Neutrophil (primary cell): ENCODE data around the gene UBA3.

Source experiments
- H3K27ac ChIP-seq: fragments of 200-600 bp; sonication (generic); 2 replicates; pipeline ENCODE4 v1.5.1; 2016; ENCODE audit warnings: mild to moderate bottlenecking, moderate library complexity
- H3K27me3 ChIP-seq: fragments of 200-600 bp; sonication (generic); 2 replicates; pipeline ENCODE4 v1.6.0; 2016; ENCODE audit warnings: mild to moderate bottlenecking
- H3K36me3 ChIP-seq: fragments of 200-600 bp; sonication (generic); 2 replicates; pipeline ENCODE4 v1.5.1; 2017
- H3K4me1 ChIP-seq, 2 experiments: fragments of 200-600 bp in 1 of 2; sonication (generic) in 1 of 2; 1 replicate in 1 of 2; 2 replicates in 1 of 2; pipeline versions ENCODE4 v1.5.1 to v1.6.1; 2013 to 2016; ENCODE audit warnings: low read depth in 1 of 2, low read length in 1 of 2, mild to moderate bottlenecking in 1 of 2, moderate library complexity in 1 of 2; ENCODE audit not compliant: control insufficient read depth in 1 of 2, insufficient read depth in 1 of 2
- H3K4me3 ChIP-seq, 2 experiments: fragments of 200-600 bp in 1 of 2; sonication (generic) in 1 of 2; 1 replicate in 1 of 2; 2 replicates in 1 of 2; pipeline ENCODE4 v1.5.1; 2013 to 2016; ENCODE audit warnings: low read depth in 1 of 2, low read length in 1 of 2, mild to moderate bottlenecking in 1 of 2, moderate library complexity in 1 of 2
- H3K9me3 ChIP-seq: fragments of 200-600 bp; sonication (generic); 2 replicates; pipeline ENCODE4 v1.5.1; 2016
- TF ChIP-seq, protein P1 (sequence below): fragments of 200-600 bp; sonication (generic); IDR thresholded peaks from 2 replicates; pipeline ENCODE4 v1.5.1; 2016; ENCODE audit warnings: antibody characterized with exemption

Gene UBA3

DNA sequence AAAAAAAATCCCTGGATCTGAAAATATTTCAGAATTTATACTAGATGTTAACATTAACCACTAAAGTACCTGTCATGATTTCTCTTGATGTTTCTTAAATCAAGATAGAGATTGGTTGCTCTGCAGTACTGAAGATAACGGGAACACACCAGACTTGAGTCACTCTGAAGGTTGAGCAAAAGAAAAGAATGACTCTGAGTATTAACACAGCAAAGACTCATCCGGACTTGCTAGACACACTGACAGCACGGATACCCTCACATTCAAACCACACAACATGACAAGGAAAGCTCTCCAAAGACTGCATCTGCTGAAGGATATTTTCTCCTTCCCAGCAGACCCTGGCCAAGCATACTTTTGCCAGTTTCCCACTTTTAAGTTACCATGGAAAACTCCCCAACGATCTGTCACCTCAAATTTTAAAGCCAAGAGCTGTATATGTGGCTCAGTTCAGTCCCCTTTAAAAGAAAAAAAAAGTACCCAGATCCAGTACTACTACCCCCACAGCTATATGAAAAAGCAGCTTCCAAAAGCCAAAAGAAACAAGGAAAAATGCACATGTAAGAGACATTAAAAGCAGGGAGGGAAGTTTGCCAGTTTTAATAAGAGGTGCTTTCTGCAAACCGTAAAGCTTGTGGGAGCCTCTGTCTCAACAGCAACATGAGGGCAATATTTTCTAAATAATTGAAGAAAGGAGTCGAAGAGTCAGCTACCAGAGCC is 74.9 kb downstream of the UBA3 start:
- Histone ChIP-seq H3K9me3 (no peaks in the 10 kb centered on the region), H3K36me3 (peaks cover 13% of the 10 kb centered on the region), H3K4me1 (no peaks in the 10 kb centered on the region), H3K4me3 (no peak overlapping the region), H3K27me3 (no peaks in the 10 kb centered on the region), H3K27ac (no peak overlapping the region)
- TF ChIP-seq, protein P1, sequence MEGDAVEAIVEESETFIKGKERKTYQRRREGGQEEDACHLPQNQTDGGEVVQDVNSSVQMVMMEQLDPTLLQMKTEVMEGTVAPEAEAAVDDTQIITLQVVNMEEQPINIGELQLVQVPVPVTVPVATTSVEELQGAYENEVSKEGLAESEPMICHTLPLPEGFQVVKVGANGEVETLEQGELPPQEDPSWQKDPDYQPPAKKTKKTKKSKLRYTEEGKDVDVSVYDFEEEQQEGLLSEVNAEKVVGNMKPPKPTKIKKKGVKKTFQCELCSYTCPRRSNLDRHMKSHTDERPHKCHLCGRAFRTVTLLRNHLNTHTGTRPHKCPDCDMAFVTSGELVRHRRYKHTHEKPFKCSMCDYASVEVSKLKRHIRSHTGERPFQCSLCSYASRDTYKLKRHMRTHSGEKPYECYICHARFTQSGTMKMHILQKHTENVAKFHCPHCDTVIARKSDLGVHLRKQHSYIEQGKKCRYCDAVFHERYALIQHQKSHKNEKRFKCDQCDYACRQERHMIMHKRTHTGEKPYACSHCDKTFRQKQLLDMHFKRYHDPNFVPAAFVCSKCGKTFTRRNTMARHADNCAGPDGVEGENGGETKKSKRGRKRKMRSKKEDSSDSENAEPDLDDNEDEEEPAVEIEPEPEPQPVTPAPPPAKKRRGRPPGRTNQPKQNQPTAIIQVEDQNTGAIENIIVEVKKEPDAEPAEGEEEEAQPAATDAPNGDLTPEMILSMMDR = no peak
